ENCODE data around the gene DDX39B.

GRCh38 chr6:31588871-31589650 is 47.3 kb upstream of the DDX39B start:
- TF ChIP-seq POLR2AphosphoS5 (IDR thresholded peaks at IDR 0.05) (no peak), CTCF (IDR thresholded peaks at IDR 0.05 in 8 of 11, conservative IDR thresholded peaks at IDR 0.05 in 3 of 11) (no peak), POLR2A (IDR thresholded peaks at IDR 0.05) (no peak)

Data from spleen (tissue), 7 donors.